ENCODE data around the gene TSPAN9.
A peak's percentile ranks its signal among the peaks of the same experiment; 100 is the strongest.

The TSPAN9 gene

GRCh38 chr12:3288690-3289089 is 211.5 kb downstream of the TSPAN9 start:
- no peak for DNase-seq (ENCODE audit: extremely low read depth in 1 of 2, low read depth in 1 of 2)

GRCh38 chr12:3289702-3290101 is 212.5 kb downstream of the TSPAN9 start:
- DNase-seq (ENCODE audit: extremely low read depth in 1 of 2, low read depth in 1 of 2), result no peak

- DNase-seq (ENCODE audit: extremely low read depth in 1 of 2, low read depth in 1 of 2), result no peak
Observed at GRCh38 chr12:3291939-3292338, 214.8 kb downstream of the TSPAN9 start.

GRCh38 chr12:3292677-3293412 is 215.7 kb downstream of the TSPAN9 start:
- no peak for DNase-seq (ENCODE audit: extremely low read depth in 1 of 2, low read depth in 1 of 2)

- DNase-seq (ENCODE audit: extremely low read depth in 1 of 2, low read depth in 1 of 2), result no peak
Observed at GRCh38 chr12:3293446-3294161, 216.4 kb downstream of the TSPAN9 start.

DNA sequence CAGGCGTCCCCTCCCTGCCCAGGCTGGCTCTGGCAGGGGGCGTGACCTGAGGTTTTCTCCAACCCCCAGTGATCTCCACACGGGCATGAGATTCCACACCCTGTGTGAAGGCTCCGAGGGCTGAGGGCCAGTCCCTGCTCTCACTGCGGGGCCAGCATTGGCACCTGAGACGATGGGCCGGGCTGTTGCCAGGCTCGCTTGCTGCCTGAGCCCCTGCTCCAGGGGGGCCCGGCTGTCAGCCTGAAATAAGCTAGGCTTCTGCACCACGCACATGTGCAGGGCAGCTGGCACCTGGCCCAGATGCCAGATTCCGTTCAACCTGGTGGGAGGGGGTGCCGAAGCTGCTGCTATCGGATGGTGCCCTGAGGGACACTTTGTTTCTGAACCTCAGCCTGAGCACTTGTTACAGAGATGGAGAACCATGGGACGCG is 217.3 kb downstream of the TSPAN9 start:
- no peak for DNase-seq (ENCODE audit: extremely low read depth in 1 of 2, low read depth in 1 of 2)

GRCh38 chr12:3295225-3295624 is 218.0 kb downstream of the TSPAN9 start:
- DNase-seq (ENCODE audit: extremely low read depth in 1 of 2, low read depth in 1 of 2), result no peak

DNA sequence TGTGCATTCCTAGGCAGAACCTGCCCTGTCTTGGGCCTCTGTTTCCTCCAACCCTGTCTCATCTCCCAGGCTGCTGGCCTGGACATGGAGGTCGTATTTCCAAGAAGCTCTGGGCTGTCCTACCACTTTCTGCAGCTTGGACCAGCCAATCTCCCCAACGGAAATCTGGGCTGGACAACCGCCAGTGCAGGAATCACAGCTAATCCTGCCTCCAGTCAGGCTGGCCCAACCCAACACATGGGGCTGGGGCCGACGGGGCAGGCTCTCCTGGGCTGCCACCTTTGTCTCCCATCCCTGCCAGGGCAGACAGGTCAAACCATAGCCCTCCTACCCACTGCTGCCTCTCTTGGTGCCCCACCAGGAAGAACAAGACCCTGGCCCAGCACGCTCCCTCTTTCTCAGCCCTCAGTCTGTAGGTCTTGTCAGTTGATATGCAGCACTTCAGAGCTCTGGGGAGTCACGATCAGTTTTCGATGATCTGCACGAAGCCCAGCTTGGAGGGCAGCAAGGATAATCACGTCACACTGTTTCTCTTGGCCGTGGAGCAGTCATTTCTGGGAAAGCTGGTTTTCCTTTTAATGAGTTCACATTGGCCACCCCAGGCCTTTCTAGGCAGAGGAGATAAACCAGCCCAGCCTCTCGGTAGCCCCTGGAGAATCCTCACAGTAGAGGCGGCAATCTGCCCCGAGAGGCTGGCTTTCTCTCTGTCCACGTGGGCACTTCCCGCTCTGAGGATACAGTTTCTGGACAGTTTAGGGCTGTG is 218.6 kb downstream of the TSPAN9 start:
- no peak for DNase-seq (ENCODE audit: extremely low read depth in 1 of 2, low read depth in 1 of 2)

GRCh38 chr12:3296409-3296701 is 219.2 kb downstream of the TSPAN9 start:
- DNase-seq (ENCODE audit: extremely low read depth in 1 of 2, low read depth in 1 of 2), result no peak

DNA sequence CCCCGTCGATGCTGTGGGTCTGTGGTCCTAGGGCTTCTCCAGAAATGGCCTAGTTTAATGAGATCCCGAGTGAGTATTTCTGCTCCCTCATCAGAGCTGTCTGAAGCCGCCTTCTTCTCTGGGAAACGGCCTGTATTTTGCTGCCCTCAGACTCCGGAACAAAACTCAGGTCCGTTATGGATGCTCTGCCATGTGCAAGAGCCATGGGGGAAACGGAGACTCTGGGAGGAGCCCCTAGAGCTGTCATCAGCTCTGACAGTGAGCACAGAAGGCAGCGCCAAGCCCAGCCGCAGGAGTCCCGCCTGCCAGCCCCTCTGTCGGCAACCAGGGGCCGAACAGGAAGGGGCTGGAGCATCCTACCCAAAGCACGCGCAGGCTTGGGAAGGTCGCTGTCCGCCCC is 221.4 kb downstream of the TSPAN9 start:
- DNase-seq (ENCODE audit: extremely low read depth in 1 of 2, low read depth in 1 of 2), result no peak

- DNase-seq (ENCODE audit: extremely low read depth in 1 of 2, low read depth in 1 of 2), result peak; percentile 45 to 65
Observed at GRCh38 chr12:3299929-3300832, 223.0 kb downstream of the TSPAN9 start.

- DNase-seq (ENCODE audit: extremely low read depth in 1 of 2, low read depth in 1 of 2), result no peak
Observed at GRCh38 chr12:3300833-3301401, 223.7 kb downstream of the TSPAN9 start.

DNA sequence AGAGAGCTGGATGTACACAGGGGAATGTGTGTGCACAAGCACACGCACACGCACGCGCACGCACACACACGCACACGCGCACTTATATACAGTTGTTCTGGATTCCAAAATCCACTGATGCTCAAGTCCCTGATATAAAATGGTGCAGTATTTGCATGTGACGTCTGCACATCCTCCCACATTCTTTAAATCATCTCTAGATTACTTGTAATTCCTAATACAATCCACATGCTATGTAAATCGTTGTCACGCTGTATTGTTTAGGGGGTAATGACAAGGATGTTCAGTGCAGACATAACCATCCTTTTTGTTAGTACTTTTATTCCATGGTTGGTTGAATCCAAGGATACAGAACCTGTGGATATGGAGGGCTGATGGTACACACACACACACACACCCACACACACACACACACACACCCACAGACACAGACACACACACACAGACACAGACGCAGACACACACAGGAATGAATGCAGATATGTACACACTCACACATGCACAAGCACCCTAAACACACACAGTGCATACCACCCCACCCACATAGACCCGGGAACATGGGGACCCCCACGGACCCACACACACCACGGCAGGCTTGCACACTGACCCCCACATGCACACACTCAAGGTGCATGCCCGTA is 225.3 kb downstream of the TSPAN9 start:
- DNase-seq (ENCODE audit: extremely low read depth in 1 of 2, low read depth in 1 of 2), result no peak

DNA sequence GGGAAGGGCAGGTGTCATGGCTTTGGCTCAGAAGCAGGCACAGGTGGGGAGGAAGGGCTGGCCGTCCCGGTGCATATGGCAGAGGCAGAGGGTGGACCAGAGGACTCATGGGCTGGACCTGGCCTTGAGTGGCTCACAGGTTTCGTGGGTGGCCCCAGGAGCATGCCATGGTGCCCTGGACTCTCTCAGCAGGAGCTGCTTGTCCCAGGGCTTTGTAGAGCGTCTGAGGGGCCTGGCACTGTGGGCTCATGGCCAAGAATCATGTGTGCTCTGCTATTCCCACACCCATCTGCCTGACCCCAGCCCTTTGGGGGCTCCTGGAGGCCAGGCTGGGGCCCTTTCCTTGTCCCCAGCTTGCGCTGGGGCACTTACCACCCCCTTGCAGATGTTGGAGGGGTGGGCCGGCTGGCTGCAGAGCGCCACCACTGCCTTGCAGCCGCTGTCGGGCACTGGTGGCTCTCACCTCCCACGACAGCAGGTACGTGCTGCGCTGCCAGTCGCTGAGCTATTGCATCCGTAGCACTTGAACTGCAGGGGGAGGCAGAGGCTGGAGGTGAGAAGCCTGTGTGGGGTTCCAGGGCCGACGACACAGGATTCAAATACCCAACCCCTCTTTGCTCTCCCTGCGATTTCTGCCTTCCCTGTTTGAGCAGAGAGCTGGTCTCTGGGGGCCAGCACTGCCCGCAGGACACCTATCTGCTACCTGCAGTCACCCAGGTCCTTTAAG is 226.4 kb downstream of the TSPAN9 start:
- DNase-seq (ENCODE audit: extremely low read depth in 1 of 2, low read depth in 1 of 2), result no peak

GRCh38 chr12:3304436-3305165 is 227.4 kb downstream of the TSPAN9 start:
- DNase-seq (ENCODE audit: extremely low read depth in 1 of 2, low read depth in 1 of 2), result no peak

- no peak for DNase-seq (ENCODE audit: extremely low read depth in 1 of 2, low read depth in 1 of 2)
Observed at GRCh38 chr12:3305464-3305863, 228.3 kb downstream of the TSPAN9 start.

DNA sequence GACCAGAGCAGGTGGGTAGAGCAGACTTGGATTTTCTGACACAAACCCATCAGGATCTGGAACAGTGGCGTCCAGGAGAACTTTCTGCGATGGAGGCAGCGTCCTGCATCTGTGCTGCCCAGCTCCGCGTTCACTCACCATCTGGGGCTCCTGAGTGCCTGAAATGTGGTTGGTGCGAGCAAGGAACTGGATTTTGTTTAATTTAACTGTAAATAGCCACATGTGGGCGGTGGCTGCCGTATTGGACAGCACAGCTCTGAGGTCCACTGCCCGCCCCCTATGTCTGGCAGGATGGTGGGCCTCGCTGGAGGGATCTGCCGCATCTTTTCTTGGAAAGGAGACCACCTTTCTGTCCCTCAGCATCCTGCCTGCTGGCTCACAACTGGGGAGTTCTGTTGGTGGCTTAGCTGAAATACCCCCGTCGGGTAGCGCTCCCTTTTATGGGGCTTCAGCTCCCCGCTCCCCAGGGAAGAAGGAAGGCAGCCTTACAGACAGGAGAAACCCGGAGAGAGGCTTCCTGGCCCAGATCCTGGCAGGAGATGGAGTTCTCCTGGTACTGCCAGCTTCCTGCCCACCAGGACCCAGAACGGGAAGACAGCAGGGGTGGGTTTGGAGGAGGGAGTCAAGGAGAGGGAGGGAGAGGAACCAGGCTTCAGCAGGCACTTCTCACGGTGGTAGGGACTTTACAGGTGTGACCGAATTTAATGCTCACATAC is 228.9 kb downstream of the TSPAN9 start:
- DNase-seq (ENCODE audit: extremely low read depth in 1 of 2, low read depth in 1 of 2), result no peak

DNA sequence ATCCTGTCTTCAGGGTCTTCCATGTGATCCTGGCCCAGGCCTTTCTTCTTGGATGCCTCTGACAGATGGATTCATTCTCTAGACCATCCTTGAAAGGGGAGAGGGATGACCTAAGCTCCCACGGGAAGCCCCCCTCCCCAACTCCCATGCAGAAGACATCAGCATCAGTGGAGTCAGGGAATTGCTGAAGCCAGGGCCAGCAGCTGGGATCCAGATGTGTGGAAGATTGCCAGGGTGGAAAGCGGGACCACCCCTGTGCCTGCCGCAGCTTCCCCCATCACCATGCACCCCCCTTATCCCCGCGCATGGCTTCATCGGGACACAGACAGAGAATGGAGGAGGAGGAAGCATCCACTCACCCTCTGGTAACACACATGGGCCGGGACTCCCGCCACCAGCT is 230.2 kb downstream of the TSPAN9 start:
- no peak for DNase-seq (ENCODE audit: extremely low read depth in 1 of 2, low read depth in 1 of 2)
